ENCODE results near the gene PRR30. TPM values are rescaled to one million over a fixed set of nuclear protein-coding genes. Genes with fewer than 3 reads are reported as not detected.
"Not testable (repeated sequence)": the region's sequence is repeated elsewhere in the genome, so short reads cannot be mapped to it uniquely, and the experiment has no call there.

PRR30 gene
- total RNA-seq: not detected
- 0 reads per million in 2 donors for total RNA-seq

GRCh38 chr2:27139310-27139709, at the start of gene PRR30:
TSS of gene PRR30 (minus strand) at chr2:27139410. CDS start at chr2:27138329, 1,081 bp downstream.
- no peaks in the 10 kb centered on the region for H3K9me3 ChIP-seq (ENCODE audit: control insufficient read depth, low read length, poor library complexity, severe bottlenecking)
- H3K27ac Mint-ChIP-seq: no peak within 1 kb of the TSS
- peaks cover 2% of the 10 kb centered on the region for H3K36me3 Mint-ChIP-seq (ENCODE audit: low read depth)
- no peak within 1 kb of the TSS for H3K4me3 Mint-ChIP-seq
- no peaks in the 10 kb centered on the region for H3K4me1 Mint-ChIP-seq
- peaks cover 3% of the 10 kb centered on the region for H3K27me3 Mint-ChIP-seq
- DNase-seq: no peak
- no peak for ATAC-seq

- no peak for DNase-seq
- ATAC-seq: no peak
- Mint-ChIP-seq H3K36me3 (ENCODE audit: low read depth) (no peaks in the 10 kb centered on the region), H3K27ac (no peak overlapping the region), H3K4me1 (no peaks in the 10 kb centered on the region), H3K27me3 (peaks cover 30% of the 10 kb centered on the region), H3K4me3 (peak overlapping the region; percentile 15)
- H3K9me3 ChIP-seq (ENCODE audit: control insufficient read depth, low read length, poor library complexity, severe bottlenecking): no peaks in the 10 kb centered on the region
Measured at GRCh38 chr2:27186613-27187345, 47.6 kb upstream of the PRR30 start.

DNA sequence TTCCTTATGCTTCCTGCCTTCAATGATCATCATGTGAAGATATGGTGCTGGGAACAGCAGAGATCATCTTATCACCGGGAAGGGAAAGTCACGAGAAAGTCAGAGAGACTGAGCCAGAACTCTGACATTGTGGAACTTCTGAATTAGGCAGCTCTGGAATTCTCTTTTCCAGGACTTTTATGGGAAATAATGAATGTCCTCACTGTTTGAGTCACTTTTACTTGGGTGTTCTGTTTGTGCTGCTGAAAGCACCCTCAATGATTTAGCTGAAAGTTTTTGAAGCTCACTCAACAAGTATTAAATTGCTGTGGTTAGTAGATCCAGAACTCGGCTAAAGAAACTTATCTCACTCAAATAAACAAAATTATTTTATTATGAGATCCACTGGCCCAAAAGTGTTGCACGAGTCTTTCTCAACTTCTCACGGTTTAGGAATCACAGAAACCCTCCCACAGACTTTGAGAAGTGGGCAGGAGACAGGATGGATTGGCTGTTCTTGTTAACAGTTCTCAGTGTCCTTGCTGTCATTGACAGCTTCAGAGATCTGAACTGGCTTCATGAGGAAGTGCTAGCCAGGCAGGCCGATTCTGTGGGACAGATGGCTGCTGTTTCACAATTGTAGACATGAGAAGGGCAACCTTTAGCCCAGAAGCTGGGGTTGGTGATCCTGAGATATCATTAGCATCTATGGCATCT, 46.3 kb upstream of the PRR30 start:
- ATAC-seq (no peak), DNase-seq (no peak)
- no peak overlapping the region for H3K4me3 Mint-ChIP-seq

DNA sequence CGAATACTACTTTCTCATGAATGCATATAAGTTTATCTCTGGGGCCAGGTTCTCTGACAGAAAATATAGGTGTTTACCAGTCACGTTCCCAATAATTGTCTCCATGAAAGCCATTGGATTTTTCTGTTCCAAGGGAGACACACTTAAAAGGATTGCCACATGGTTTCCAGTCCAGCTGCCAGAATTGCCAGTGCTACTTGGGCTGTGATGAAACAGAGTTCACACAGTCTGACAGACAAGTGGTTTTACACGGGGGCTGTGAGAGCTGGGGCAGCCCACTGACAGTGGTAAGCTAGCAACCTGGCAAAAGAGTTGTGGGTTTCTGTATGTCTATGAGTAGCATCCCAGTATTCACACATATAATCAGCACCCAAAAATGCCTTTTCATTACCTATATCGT, 44.9 kb upstream of the PRR30 start:
- H3K9me3 ChIP-seq (ENCODE audit: control insufficient read depth, low read length, poor library complexity, severe bottlenecking): no peaks in the 10 kb centered on the region
- Mint-ChIP-seq H3K27me3 (peaks cover 52% of the 10 kb centered on the region), H3K36me3 (ENCODE audit: low read depth) (no peaks in the 10 kb centered on the region), H3K27ac (no peak overlapping the region), H3K4me3 (no peak overlapping the region), H3K4me1 (no peaks in the 10 kb centered on the region)
- DNase-seq (no peak), ATAC-seq (no peak)

More for the DNA sequence above, 46.3 kb upstream of the PRR30 start:
- Mint-ChIP-seq H3K27ac (no peak overlapping the region), H3K27me3 (peaks cover 43% of the 10 kb centered on the region), H3K36me3 (ENCODE audit: low read depth) (no peaks in the 10 kb centered on the region), H3K4me1 (no peaks in the 10 kb centered on the region)
- no peaks in the 10 kb centered on the region for H3K9me3 ChIP-seq (ENCODE audit: control insufficient read depth, low read length, poor library complexity, severe bottlenecking)

- H3K36me3 Mint-ChIP-seq (ENCODE audit: low read depth): no peaks in the 10 kb centered on the region
- no peak overlapping the region for H3K4me3 Mint-ChIP-seq
- no peak overlapping the region for H3K27ac Mint-ChIP-seq
- peaks cover 2% of the 10 kb centered on the region for H3K4me1 Mint-ChIP-seq
- no peaks in the 10 kb centered on the region for H3K9me3 ChIP-seq (ENCODE audit: control insufficient read depth, low read length, poor library complexity, severe bottlenecking)
- no peak for ATAC-seq
- peaks cover 66% of the 10 kb centered on the region for H3K27me3 Mint-ChIP-seq
- DNase-seq: no peak
Measured at GRCh38 chr2:27182346-27182745, 43.1 kb upstream of the PRR30 start.

- DNase-seq: no peak
- Mint-ChIP-seq H3K4me3 (no peak overlapping the region), H3K27me3 (peaks cover 63% of the 10 kb centered on the region), H3K4me1 (peaks cover 2% of the 10 kb centered on the region), H3K27ac (no peak overlapping the region), H3K36me3 (ENCODE audit: low read depth) (no peaks in the 10 kb centered on the region)
- H3K9me3 ChIP-seq (ENCODE audit: control insufficient read depth, low read length, poor library complexity, severe bottlenecking): no peaks in the 10 kb centered on the region
- ATAC-seq: no peak
Measured at GRCh38 chr2:27179344-27180000, 40.3 kb upstream of the PRR30 start.

- DNase-seq (no peak), ATAC-seq (no peak)
- H3K36me3 Mint-ChIP-seq (ENCODE audit: low read depth): no peaks in the 10 kb centered on the region
- H3K27ac Mint-ChIP-seq: no peak overlapping the region
- H3K9me3 ChIP-seq (ENCODE audit: control insufficient read depth, low read length, poor library complexity, severe bottlenecking): no peaks in the 10 kb centered on the region
- peaks cover 53% of the 10 kb centered on the region for H3K27me3 Mint-ChIP-seq
- no peak overlapping the region for H3K4me3 Mint-ChIP-seq
- peaks cover 2% of the 10 kb centered on the region for H3K4me1 Mint-ChIP-seq
Measured at GRCh38 chr2:27178469-27178868, 39.3 kb upstream of the PRR30 start.

GRCh38 chr2:27177441-27178351, 38.5 kb upstream of the PRR30 start:
- no peaks in the 10 kb centered on the region for H3K36me3 Mint-ChIP-seq (ENCODE audit: low read depth)

DNA sequence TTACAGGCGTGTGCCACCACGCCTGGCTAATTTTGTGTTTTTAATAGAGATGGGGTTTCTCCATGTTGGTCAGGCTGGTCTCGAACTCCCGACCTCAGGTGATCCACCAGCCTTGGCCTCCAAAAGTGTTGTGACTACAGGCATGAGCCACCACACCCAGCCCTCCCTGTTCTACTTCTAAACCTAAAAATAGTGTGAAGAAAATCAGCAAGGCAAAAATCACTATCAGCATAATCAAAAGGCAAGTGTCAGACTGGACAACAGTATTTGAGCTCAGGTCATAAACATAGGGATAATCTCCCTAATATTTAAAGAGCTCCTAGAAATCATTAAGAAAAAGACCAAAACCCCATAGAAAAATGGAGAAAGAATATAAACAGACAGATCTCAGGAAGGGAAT, 36.6 kb upstream of the PRR30 start:
- ATAC-seq; H3K27ac Mint-ChIP-seq; H3K4me3 Mint-ChIP-seq; DNase-seq; H3K4me1 Mint-ChIP-seq; H3K9me3 ChIP-seq (ENCODE audit: control insufficient read depth, low read length, poor library complexity, severe bottlenecking); H3K36me3 Mint-ChIP-seq (ENCODE audit: low read depth): not testable (repeated sequence)
- peaks cover 37% of the 10 kb centered on the region for H3K27me3 Mint-ChIP-seq

More at GRCh38 chr2:27177441-27178351, 38.5 kb upstream of the PRR30 start:
- Mint-ChIP-seq H3K4me3 (no peak overlapping the region), H3K4me1 (peaks cover 2% of the 10 kb centered on the region), H3K27ac (no peak overlapping the region), H3K27me3 (peaks cover 52% of the 10 kb centered on the region)
- DNase-seq: no peak
- no peaks in the 10 kb centered on the region for H3K9me3 ChIP-seq (ENCODE audit: control insufficient read depth, low read length, poor library complexity, severe bottlenecking)
- peak; percentile 41 for ATAC-seq

- peaks cover 5% of the 10 kb centered on the region for H3K4me1 Mint-ChIP-seq
- H3K36me3 Mint-ChIP-seq (ENCODE audit: low read depth): no peaks in the 10 kb centered on the region
- ATAC-seq: no peak
Measured at GRCh38 chr2:27175330-27175729, 36.1 kb upstream of the PRR30 start.

GRCh38 chr2:27174638-27175037, 35.4 kb upstream of the PRR30 start:
- DNase-seq (no peak), ATAC-seq (no peak)
- Mint-ChIP-seq H3K27ac (no peak overlapping the region), H3K36me3 (ENCODE audit: low read depth) (no peaks in the 10 kb centered on the region), H3K27me3 (peaks cover 39% of the 10 kb centered on the region), H3K4me1 (peaks cover 8% of the 10 kb centered on the region), H3K4me3 (no peak overlapping the region)
- H3K9me3 ChIP-seq (ENCODE audit: control insufficient read depth, low read length, poor library complexity, severe bottlenecking): no peaks in the 10 kb centered on the region

More at GRCh38 chr2:27175330-27175729, 36.1 kb upstream of the PRR30 start:
- no peak overlapping the region for H3K4me3 Mint-ChIP-seq
- no peak overlapping the region for H3K27ac Mint-ChIP-seq
- peaks cover 38% of the 10 kb centered on the region for H3K27me3 Mint-ChIP-seq
- no peak for DNase-seq
- H3K9me3 ChIP-seq (ENCODE audit: control insufficient read depth, low read length, poor library complexity, severe bottlenecking): no peaks in the 10 kb centered on the region

GRCh38 chr2:27171351-27171848, 32.2 kb upstream of the PRR30 start:
- ATAC-seq (no peak), DNase-seq (no peak)
- peaks cover 11% of the 10 kb centered on the region for H3K4me1 Mint-ChIP-seq
- no peak overlapping the region for H3K4me3 Mint-ChIP-seq
- H3K9me3 ChIP-seq (ENCODE audit: control insufficient read depth, low read length, poor library complexity, severe bottlenecking): no peaks in the 10 kb centered on the region
- peaks cover 22% of the 10 kb centered on the region for H3K27me3 Mint-ChIP-seq
- H3K27ac Mint-ChIP-seq: no peak overlapping the region
- no peaks in the 10 kb centered on the region for H3K36me3 Mint-ChIP-seq (ENCODE audit: low read depth)

Measured in T-helper 17 cell (primary cell).